ENCODE results near the gene CASR.

CASR gene

GRCh38 chr3:122217901-122218300 lies 34.4 kb downstream of the CASR start:
- TF ChIP-seq, protein P1, sequence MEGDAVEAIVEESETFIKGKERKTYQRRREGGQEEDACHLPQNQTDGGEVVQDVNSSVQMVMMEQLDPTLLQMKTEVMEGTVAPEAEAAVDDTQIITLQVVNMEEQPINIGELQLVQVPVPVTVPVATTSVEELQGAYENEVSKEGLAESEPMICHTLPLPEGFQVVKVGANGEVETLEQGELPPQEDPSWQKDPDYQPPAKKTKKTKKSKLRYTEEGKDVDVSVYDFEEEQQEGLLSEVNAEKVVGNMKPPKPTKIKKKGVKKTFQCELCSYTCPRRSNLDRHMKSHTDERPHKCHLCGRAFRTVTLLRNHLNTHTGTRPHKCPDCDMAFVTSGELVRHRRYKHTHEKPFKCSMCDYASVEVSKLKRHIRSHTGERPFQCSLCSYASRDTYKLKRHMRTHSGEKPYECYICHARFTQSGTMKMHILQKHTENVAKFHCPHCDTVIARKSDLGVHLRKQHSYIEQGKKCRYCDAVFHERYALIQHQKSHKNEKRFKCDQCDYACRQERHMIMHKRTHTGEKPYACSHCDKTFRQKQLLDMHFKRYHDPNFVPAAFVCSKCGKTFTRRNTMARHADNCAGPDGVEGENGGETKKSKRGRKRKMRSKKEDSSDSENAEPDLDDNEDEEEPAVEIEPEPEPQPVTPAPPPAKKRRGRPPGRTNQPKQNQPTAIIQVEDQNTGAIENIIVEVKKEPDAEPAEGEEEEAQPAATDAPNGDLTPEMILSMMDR (conservative IDR thresholded peaks at IDR 0.05; ENCODE audit: low read depth, low read length): no peak

DNA sequence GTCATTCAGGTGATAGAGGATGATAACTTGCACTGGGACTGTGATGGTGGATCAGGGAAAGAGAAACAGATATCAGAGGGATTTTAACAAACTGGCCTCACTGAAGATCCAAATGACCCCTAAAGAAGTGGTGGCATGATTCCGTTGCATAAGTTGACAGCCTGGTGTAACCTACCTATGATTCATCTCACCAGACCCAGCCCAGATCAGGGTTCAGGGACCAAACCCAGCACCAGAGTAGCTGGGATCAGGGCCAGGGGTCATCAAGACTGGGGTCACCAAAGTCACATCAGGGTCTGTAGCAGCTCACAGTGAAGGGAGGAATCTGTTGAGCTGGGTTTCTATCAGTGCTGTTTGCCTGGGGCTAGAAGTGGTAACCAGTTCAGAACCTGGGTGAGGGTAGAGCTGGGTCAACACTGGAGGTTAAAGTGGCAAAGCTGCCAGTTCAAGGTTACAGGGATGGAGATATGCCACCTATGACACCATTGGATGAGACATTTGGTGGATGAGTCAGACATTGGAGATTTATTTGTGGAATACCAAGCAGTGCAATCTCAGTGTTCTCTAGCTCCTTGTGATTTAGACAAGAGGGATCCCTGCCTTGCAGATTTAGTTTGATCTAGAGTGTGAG lies 35.9 kb downstream of the CASR start:
- Histone ChIP-seq H3K4me3 (IDR thresholded peaks at IDR 0.05; ENCODE audit: insufficient read depth, low read depth, low read length) (no peak overlapping the region), H3K79me2 (ENCODE audit: insufficient read depth, low read depth) (no peaks in the 10 kb centered on the region), H3K4me2 (no peak overlapping the region), H3K4me1 (ENCODE audit: low read depth, poor library complexity, severe bottlenecking) (no peaks in the 10 kb centered on the region), H3K9ac (no peak overlapping the region), H3K27me3 (ENCODE audit: insufficient read depth, low read depth) (no peaks in the 10 kb centered on the region), H3K36me3 (ENCODE audit: insufficient read depth) (no peaks in the 10 kb centered on the region), H4K20me1 (ENCODE audit: insufficient read depth) (no peaks in the 10 kb centered on the region), H2AFZ (ENCODE audit: low read depth) (no peak overlapping the region), H3K27ac (no peak overlapping the region)
- TF ChIP-seq, protein P1 (conservative IDR thresholded peaks at IDR 0.05; ENCODE audit: low read depth, low read length): no peak

More at GRCh38 chr3:122217901-122218300, 34.4 kb downstream of the CASR start:
- no peak overlapping the region for H3K27ac ChIP-seq
- H3K4me3 ChIP-seq (IDR thresholded peaks at IDR 0.05; ENCODE audit: insufficient read depth, low read depth, low read length): no peak overlapping the region
- no peaks in the 10 kb centered on the region for H4K20me1 ChIP-seq (ENCODE audit: insufficient read depth)
- no peak overlapping the region for H2AFZ ChIP-seq (ENCODE audit: low read depth)
- H3K4me2 ChIP-seq: no peak overlapping the region
- no peaks in the 10 kb centered on the region for H3K36me3 ChIP-seq (ENCODE audit: insufficient read depth)
- H3K27me3 ChIP-seq (ENCODE audit: insufficient read depth, low read depth): no peaks in the 10 kb centered on the region
- no peaks in the 10 kb centered on the region for H3K4me1 ChIP-seq (ENCODE audit: low read depth, poor library complexity, severe bottlenecking)
- no peak overlapping the region for H3K9ac ChIP-seq
- H3K79me2 ChIP-seq (ENCODE audit: insufficient read depth, low read depth): no peaks in the 10 kb centered on the region

DNA sequence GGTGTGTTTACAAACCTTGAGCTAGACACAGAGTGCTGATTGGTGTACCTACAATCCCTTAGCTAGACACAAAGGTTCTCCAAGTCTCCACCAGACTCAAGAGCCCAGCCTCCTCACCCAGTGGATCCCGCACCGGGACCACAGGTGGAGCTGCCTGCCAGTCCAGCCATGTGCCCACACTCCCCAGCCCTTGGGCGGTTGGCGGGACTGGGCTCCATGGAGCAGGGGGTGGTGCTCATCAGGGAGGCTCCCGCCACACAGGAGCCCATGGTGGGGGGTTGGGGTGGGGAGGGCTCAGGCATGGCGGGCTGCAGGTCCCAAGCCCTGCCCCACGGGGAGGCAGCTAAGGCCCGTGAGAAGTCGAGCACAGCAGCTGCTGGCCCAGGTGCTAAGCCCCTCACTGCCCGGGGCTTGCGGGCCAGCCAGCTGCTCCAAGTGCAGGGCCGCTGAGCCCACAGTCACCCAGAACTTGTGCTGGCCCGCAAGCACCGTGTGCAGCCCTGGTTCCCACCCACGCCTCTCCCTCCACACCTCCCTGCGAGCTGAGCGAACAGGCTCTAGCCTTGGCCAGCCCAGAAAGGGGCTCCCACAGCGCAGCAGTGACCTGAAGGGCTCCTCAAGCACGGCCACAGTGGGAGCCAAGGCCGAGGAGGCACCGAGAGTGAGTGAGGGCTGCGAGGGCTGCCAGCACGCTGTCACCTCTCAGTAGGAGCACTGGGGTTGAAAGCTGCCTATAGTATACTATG lies 43.7 kb downstream of the CASR start:
- no peaks in the 10 kb centered on the region for H3K27me3 ChIP-seq (ENCODE audit: insufficient read depth, low read depth)
- no peak overlapping the region for H3K4me3 ChIP-seq (IDR thresholded peaks at IDR 0.05; ENCODE audit: insufficient read depth, low read depth, low read length)
- H3K27ac ChIP-seq: no peak overlapping the region

DNA sequence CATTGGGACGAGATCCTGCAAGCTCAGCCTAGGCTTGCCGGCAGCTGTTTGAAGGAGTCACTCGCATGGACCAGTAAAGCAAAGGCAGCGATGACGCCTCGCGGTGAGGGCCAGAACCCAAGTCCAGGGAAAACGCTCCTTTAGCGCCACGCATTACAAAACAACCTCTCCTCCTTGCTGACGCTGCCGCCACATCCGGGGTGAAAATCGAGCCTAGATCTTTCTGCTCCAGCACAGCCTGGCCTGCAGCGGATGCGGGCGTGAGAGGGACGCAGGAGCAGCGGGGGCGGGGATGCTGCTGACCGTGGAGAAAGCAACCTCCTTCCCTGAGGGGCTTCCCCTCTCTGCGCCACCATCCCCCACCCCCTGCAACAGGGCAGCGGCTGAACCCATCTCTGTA lies 46.7 kb downstream of the CASR start:
- no peak overlapping the region for H3K27ac ChIP-seq
- H3K36me3 ChIP-seq (ENCODE audit: insufficient read depth): no peaks in the 10 kb centered on the region
- no peak overlapping the region for H3K4me3 ChIP-seq (IDR thresholded peaks at IDR 0.05; ENCODE audit: insufficient read depth, low read depth, low read length)
- no peak overlapping the region for H3K4me2 ChIP-seq
- no peaks in the 10 kb centered on the region for H3K4me1 ChIP-seq (ENCODE audit: low read depth, poor library complexity, severe bottlenecking)
- no peaks in the 10 kb centered on the region for H3K79me2 ChIP-seq (ENCODE audit: insufficient read depth, low read depth)
- TF ChIP-seq, protein P1 (conservative IDR thresholded peaks at IDR 0.05; ENCODE audit: low read depth, low read length): no peak
- H2AFZ ChIP-seq (ENCODE audit: low read depth): no peak overlapping the region
- H3K9ac ChIP-seq: no peak overlapping the region
- no peaks in the 10 kb centered on the region for H3K27me3 ChIP-seq (ENCODE audit: insufficient read depth, low read depth)
- no peaks in the 10 kb centered on the region for H4K20me1 ChIP-seq (ENCODE audit: insufficient read depth)

More for the DNA sequence above, 43.7 kb downstream of the CASR start:
- no peak overlapping the region for H2AFZ ChIP-seq (ENCODE audit: low read depth)
- H3K4me2 ChIP-seq: no peak overlapping the region
- H3K79me2 ChIP-seq (ENCODE audit: insufficient read depth, low read depth): no peaks in the 10 kb centered on the region
- H4K20me1 ChIP-seq (ENCODE audit: insufficient read depth): no peaks in the 10 kb centered on the region
- TF ChIP-seq, protein P1 (conservative IDR thresholded peaks at IDR 0.05; ENCODE audit: low read depth, low read length): no peak
- H3K36me3 ChIP-seq (ENCODE audit: insufficient read depth): no peaks in the 10 kb centered on the region
- H3K4me1 ChIP-seq (ENCODE audit: low read depth, poor library complexity, severe bottlenecking): no peaks in the 10 kb centered on the region
- no peak overlapping the region for H3K9ac ChIP-seq

Measured in KMS-11 (cell line).